HG02884 (cell line): ENCODE data around the gene ATP5PD.

Source experiments
- ATAC-seq: cut with Tn5 transposase; IDR thresholded peaks from one replicate; pipeline ENCODE4 v1.9.1; 2021; ENCODE audit warnings: mild to moderate bottlenecking, moderate library complexity; ENCODE audit not compliant: unreplicated experiment

ATP5PD gene

GRCh38 chr17:75001915-75002843 lies 44.6 kb downstream of the ATP5PD start:
- ATAC-seq: no peak

- no peak for ATAC-seq
These were observed 47.2 kb downstream of the ATP5PD start for GRCh38 chr17:74999523-74999922.

- ATAC-seq: no peak
These were observed 48.0 kb downstream of the ATP5PD start for GRCh38 chr17:74998783-74999182.

GRCh38 chr17:74995847-74996246 lies 50.9 kb downstream of the ATP5PD start:
- ATAC-seq: no peak

GRCh38 chr17:74994440-74994839 lies 52.3 kb downstream of the ATP5PD start:
- no peak for ATAC-seq

- ATAC-seq: no peak
These were observed 54.5 kb downstream of the ATP5PD start for GRCh38 chr17:74992223-74992622.

GRCh38 chr17:74990581-74991105 lies 56.1 kb downstream of the ATP5PD start:
- no peak for ATAC-seq
